Amygdala (tissue), 56 donors: ENCODE measurements around the gene TREH.
A peak's percentile ranks its signal among the peaks of the same experiment; 100 is the strongest.
"Not testable (repeated sequence)": the region's sequence is repeated elsewhere in the genome, so short reads cannot be mapped to it uniquely, and the experiment has no call there.

Experiments
- DNase-seq, 56 donors: peaks; one replicate each; lab custom pipeline; 2025; lab: John Stamatoyannopoulos, UW

TREH gene

DNA sequence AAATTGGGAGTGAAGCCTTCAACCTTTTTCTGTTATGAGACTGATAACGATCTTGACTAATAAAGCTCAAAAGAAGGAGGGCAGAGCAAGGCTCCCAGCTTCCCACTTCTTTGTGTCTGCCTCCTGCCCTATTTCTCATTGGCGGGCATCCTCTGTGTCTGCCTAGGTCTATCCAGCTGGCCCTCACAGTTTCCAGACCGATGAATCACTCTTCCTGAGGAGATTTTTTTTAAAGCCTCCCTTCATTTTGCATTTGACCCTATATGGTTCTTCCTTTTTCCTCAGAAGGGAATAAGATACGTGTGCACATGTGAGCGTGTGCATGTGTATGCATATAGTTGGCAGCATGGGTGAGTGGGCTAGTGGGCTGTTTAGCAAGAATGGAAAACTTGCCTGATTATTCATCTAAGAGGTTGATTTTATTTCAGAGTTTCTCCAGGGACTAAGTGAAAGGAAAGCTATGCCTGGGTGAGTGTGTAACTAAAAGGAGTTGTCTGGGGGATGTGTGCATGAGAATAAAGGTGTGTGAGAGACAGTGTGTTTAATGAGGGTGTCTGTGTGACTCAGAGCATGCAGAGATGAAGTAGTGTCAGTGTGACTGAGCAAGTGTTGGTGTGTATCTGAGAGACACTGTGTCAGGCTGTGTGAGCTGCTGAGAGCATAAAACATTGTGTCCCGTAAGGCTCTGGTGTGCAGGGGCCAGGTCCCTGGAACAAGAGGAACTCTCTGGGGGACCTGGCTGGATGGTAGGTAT lies 59.8 kb downstream of the TREH start:
- DNase-seq: peak in 23 of 56 donors; percentile 15 to 61 (median 34)

DNA sequence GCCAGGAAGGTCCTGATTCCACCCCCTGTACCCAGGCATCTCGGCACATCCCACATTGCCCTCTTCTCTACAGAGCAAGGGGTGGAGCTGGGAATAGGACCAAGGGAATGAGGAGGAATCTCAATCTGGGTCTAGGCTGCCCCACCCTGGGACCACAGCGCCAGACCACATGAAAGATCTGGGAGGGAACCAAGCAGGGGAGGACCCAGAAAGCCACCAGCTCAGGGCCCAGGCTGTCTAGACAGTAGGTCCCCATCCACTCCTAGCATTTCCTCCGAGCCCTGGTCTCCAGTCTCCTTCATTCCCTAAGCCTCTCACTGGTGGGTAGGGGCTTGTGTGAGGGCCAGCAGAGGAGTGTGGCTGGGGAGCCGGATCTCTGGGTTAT lies 60.5 kb downstream of the TREH start:
- no peak for DNase-seq

GRCh38 chr11:118618115-118618990 lies 61.1 kb downstream of the TREH start:
- DNase-seq: peak in 53 of 56 donors; percentile 34 to 87 (median 71)

DNA sequence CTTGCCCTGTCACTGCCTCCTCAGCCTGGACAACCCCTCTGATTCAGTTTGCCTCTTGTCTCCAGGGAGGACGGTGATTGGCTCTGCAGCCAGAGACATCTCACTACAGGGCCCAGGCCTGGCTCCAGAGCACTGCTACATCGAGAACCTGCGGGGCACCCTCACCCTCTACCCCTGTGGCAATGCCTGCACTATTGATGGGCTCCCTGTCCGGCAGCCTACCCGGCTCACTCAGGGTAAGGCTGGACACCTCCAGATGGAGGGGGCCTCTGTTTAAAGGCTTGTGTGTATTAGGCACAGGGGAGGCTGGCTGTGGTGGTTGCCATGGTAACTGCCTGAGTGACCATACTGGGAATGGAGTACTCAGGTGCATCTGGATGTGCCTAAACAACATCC lies 63.5 kb downstream of the TREH start:
- DNase-seq: no peak

GRCh38 chr11:118615282-118615975 lies 64.0 kb downstream of the TREH start:
- DNase-seq: no peak

DNA sequence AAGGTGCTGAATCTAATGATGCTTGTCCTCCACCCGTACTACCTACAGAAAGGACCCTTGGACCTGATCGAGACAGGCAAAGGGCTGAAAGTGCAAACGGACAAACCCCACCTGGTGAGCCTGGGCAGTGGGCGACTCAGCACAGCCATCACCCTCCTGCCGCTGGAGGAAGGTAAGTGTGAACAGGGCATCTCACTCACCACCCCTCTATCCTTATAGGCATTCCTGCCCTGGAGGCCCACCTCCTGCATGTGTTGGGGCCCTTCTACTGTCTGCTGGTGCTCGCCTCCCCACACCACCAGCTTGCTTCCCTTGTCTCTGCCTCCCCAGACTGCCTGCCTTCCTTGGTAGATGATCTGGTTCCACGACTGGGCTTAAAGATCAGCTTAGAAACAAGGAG lies 64.9 kb downstream of the TREH start:
- DNase-seq: no peak

DNA sequence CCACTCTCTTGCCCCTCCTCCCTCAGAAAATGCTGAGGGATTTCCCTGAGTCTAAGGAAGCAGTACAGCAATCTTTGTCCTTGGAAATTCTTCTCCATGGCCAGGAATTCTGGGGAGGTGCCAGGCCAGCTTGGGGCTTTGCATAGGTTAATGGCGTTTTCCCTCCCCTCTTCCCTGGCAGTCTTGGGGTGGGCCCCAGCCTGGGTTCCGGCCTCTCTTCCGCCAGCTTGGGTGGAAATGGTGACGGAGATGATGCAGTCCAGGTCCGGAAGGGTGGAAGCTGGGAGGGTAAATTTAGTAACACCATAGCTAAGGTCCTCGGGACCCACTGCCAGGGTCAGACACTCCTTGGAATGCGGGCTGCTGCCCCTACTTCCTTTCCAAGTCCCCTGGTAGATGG lies 67.1 kb downstream of the TREH start:
- DNase-seq: no peak

DNA sequence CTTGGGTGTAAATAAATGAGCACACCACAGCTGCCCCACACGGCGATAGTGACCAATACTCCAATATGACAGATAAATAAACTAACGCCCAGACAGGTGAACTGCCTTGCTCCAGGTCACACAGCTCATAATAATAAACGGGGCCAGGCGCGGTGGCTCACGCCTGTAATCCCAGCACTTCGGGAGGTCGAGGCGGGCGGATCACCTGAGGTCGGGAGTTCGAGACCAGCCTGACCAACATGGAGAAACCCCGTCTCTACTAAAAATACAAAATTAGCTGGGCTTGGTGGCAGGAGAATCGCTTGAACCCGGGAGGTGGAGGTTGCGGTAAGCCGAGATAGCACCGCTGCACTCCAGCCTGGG lies 68.0 kb downstream of the TREH start:
- not testable (repeated sequence) for DNase-seq

GRCh38 chr11:118610773-118611432 lies 68.5 kb downstream of the TREH start:
- peak in 30 of 56 donors; percentile 27 to 85 (median 60) for DNase-seq

GRCh38 chr11:118610225-118610772 lies 69.2 kb downstream of the TREH start:
- DNase-seq: no peak

GRCh38 chr11:118609380-118610224 lies 69.8 kb downstream of the TREH start:
- DNase-seq: peak in 46 of 56 donors; percentile 43 to 89 (median 71)

GRCh38 chr11:118608360-118609227 lies 70.9 kb downstream of the TREH start:
- peak in 35 of 56 donors; percentile 33 to 83 (median 63) for DNase-seq

DNA sequence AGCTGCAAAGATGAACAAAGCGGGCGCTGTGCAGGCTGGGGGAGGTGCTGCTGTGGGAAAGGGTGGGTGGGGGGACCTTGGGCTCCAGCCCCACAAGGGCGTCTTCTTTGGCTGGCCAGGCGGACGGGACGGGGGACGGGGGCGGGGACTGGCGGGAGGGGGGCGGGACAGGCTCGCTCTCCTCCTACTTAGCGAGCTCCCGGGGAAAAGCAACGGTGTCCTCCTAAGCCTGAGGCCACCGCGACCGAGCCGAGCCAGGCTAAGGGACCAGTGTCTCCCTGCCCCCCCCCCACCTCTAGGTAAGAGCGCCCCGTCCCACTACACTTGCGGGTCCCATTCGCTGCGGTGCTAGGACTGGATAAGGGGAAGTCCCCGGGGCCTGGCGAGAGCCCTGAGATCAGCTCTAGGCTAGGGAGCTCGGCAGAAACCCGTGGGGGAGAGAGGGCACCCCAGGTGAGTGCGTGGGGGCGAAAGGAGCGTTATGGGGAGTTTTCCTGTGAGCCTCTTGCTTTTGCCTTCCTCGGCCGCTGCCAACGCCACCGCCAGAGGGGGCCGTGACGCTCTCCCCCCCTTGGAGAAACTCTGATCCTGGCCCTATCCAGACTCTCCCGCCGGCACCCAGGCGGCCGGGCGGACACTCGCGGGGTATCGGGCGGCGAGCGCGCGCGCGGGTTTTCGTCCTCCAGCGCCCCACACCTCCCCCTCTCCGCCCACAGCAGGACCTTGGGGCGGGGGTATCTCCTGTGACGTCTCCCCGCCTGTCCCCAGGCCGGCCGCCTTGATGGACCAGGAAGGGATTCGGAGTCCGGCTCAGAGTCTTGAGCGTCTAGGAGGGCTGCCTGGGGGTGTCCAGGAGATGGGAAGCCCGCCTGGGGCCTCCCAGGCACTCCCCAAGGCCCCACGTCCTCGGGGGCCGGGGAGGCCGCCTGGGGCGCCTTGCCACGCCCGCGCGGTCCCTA lies 71.8 kb downstream of the TREH start, which contains the start of gene PHLDB1:
TSS of gene PHLDB1 (plus strand) at position 215 of the 959 bp plus-strand sequence. CDS start 6,222 bp downstream, outside the sequence.
- DNase-seq: peak in 52 of 56 donors; percentile 35 to 93 (median 82)
